IMR-90 (cell line): ENCODE data around the gene RFX5. TPM values are rescaled to one million over a fixed set of nuclear protein-coding genes. Genes with fewer than 3 reads are reported as not detected.
"Not testable (repeated sequence)": the region's sequence is repeated elsewhere in the genome, so short reads cannot be mapped to it uniquely, and the experiment has no call there.

Experiments used
- ATAC-seq: fragments of 200-7000 bp; cut with Tn5 transposase; 2 replicates; pipeline ENCODE4 v1.9.1; 2020; ENCODE audit warnings: low read depth, mild to moderate bottlenecking, moderate library complexity
- BruUV-seq: library from RNA; stranded (reverse); fragments of 400-500 nt; replicated peaks from 2 replicates; lab custom pipeline; 2021; lab: Mats Ljungman, UMichigan
- CTCF ChIA-PET: fragments of 300-600 bp; formaldehyde crosslinking; extraction: SDS; loops from one replicate; lab custom pipeline; 2021; ENCODE audit warnings: antibody characterized with exemption; lab: Yijun Ruan, JAX
- POLR2A ChIA-PET: fragments of 300-600 bp; sonication (Branson Sonifier 250); formaldehyde crosslinking; loops from one replicate; lab custom pipeline; 2022; ENCODE audit warnings: antibody characterized with exemption; ENCODE audit not compliant: unreplicated experiment; lab: Charles Lee
- DNase-seq: peaks from one replicate; pipeline ENCODE4 v3.0.0; 2013
- H2AFZ ChIP-seq: replicated peaks from 2 replicates; pipeline ENCODE3; 2013; ENCODE audit warnings: low read length, mild to moderate bottlenecking; ENCODE audit not compliant: poor library complexity
- H2AK5ac ChIP-seq: 2 replicates; pipeline ENCODE4 v1.6.1; 2013; ENCODE audit warnings: low read depth, low read length, inconsistent platforms
- H2AK9ac ChIP-seq: replicated peaks from 2 replicates; pipeline ENCODE3; 2013; ENCODE audit warnings: mild to moderate bottlenecking, low read depth, low read length, moderate library complexity; ENCODE audit not compliant: poor library complexity
- H2BK120ac ChIP-seq: 2 replicates; pipeline ENCODE4 v1.6.1; 2013; ENCODE audit warnings: low read depth, low read length, inconsistent platforms
- H2BK15ac ChIP-seq: 3 replicates; pipeline ENCODE4 v1.6.1; 2013; ENCODE audit warnings: low read depth, low read length, inconsistent platforms
- H2BK20ac ChIP-seq: 2 replicates; pipeline ENCODE4 v1.6.1; 2013; ENCODE audit warnings: low read depth, mild to moderate bottlenecking, inconsistent platforms, low read length, moderate library complexity
- H2BK5ac ChIP-seq: 2 replicates; pipeline ENCODE4 v1.6.1; 2013; ENCODE audit warnings: mild to moderate bottlenecking, low read depth, low read length, inconsistent platforms; ENCODE audit not compliant: poor library complexity, severe bottlenecking
- H3K14ac ChIP-seq: replicated peaks from 2 replicates; pipeline ENCODE4 v1.6.1; 2013; ENCODE audit warnings: low read depth, low read length, inconsistent platforms
- H3K18ac ChIP-seq: 2 replicates; pipeline ENCODE4 v1.6.1; 2013; ENCODE audit warnings: low read depth, low read length, control low read depth
- H3K23ac ChIP-seq: 2 replicates; pipeline ENCODE4 v1.6.1; 2013; ENCODE audit warnings: low read depth, low read length, inconsistent platforms
- H3K27ac ChIP-seq: 2 replicates; pipeline ENCODE4 v1.5.1; 2013; ENCODE audit warnings: mild to moderate bottlenecking, control low read depth, low read length; ENCODE audit not compliant: insufficient read depth
- H3K27me3 ChIP-seq: 2 replicates; pipeline ENCODE4 v1.6.1; 2013; ENCODE audit warnings: low read length; ENCODE audit not compliant: control insufficient read depth, insufficient read depth
- H3K36me3 ChIP-seq: 2 replicates; pipeline ENCODE4 v1.6.1; 2013; ENCODE audit warnings: low read length, mixed read lengths; ENCODE audit not compliant: control insufficient read depth, insufficient read depth
- H3K4ac ChIP-seq: 2 replicates; pipeline ENCODE4 v1.6.1; 2013; ENCODE audit warnings: low read depth, low read length, inconsistent platforms
- H3K4me1 ChIP-seq: 2 replicates; pipeline ENCODE4 v1.6.1; 2013; ENCODE audit warnings: low read length, mixed read lengths; ENCODE audit not compliant: control insufficient read depth, insufficient read depth
- H3K4me2 ChIP-seq: 2 replicates; pipeline ENCODE4 v1.6.1; 2013; ENCODE audit warnings: low read depth, mild to moderate bottlenecking, control low read depth, low read length, moderate library complexity
- H3K4me3 ChIP-seq: 2 replicates; pipeline ENCODE4 v1.5.1; 2013; ENCODE audit warnings: low read depth, mild to moderate bottlenecking, control low read depth, low read length, moderate library complexity; ENCODE audit not compliant: insufficient read depth
- H3K56ac ChIP-seq: 2 replicates; pipeline ENCODE4 v1.6.1; 2013; ENCODE audit warnings: low read length, inconsistent platforms; ENCODE audit not compliant: insufficient read depth; ENCODE audit errors: extremely low read depth
- H3K79me1 ChIP-seq, 2 experiments: 2 replicates each; pipeline ENCODE4 v1.6.1; 2013; ENCODE audit warnings: low read length in 2 of 2, inconsistent platforms in 1 of 2, low read depth in 1 of 2
- H3K9ac ChIP-seq: 2 replicates; pipeline ENCODE4 v1.6.1; 2013; ENCODE audit warnings: low read depth, low read length, control low read depth
- H3K9me1 ChIP-seq: 2 replicates; pipeline ENCODE4 v1.6.1; 2013; ENCODE audit warnings: low read length, inconsistent platforms; ENCODE audit not compliant: insufficient read depth
- H3K9me3 ChIP-seq: 2 replicates; pipeline ENCODE4 v1.6.1; 2013; ENCODE audit warnings: low read length; ENCODE audit not compliant: control insufficient read depth, insufficient read depth
- H4K20me1 ChIP-seq: 2 replicates; pipeline ENCODE4 v1.6.1; 2013; ENCODE audit warnings: low read length, inconsistent platforms; ENCODE audit not compliant: insufficient read depth
- H4K5ac ChIP-seq: 2 replicates; pipeline ENCODE4 v1.6.1; 2013; ENCODE audit warnings: mild to moderate bottlenecking, low read depth, low read length, control low read depth
- H4K8ac ChIP-seq, 2 experiments: 2 replicates each; pipeline ENCODE4 v1.6.1; 2013; ENCODE audit warnings: low read depth in 2 of 2, low read length in 2 of 2, control low read depth in 1 of 2, inconsistent platforms in 1 of 2
- H4K91ac ChIP-seq: 2 replicates; pipeline ENCODE4 v1.6.1; 2013; ENCODE audit warnings: low read depth, low read length, inconsistent platforms; ENCODE audit not compliant: insufficient read depth
- WGBS, 2 experiments: methylation state at CpG; one replicate each; pipeline versions ENCODE4 v1.1.5 to v1.1.7; 2013; ENCODE audit warnings: missing lambda C conversion rate in 2 of 2; ENCODE audit not compliant: insufficient read length in 1 of 2; ENCODE audit errors: extremely low coverage in 2 of 2; 5-methylcytosine and 5-hydroxymethylcytosine counted together
- dilution Hi-C: fragments of 300-500 bp; cut with HindIII; formaldehyde crosslinking; loops from one replicate; pipeline ENCODE4 v1.14.3; 2018; ENCODE audit warnings: low sequenced_read_pairs; ENCODE audit not compliant: unreplicated experiment
- in situ Hi-C: fragments of 300-500 bp; cut with MboI; formaldehyde crosslinking; loops from 3 replicates; pipeline ENCODE4 v1.14.3; 2019; ENCODE audit warnings: low sequenced_read_pairs, inconsistent platforms, mixed read lengths
- intact Hi-C: fragments of 100-400 bp; cut with micrococcal nuclease; formaldehyde crosslinking; loops from 2 replicates; pipeline ENCODE4 v1.10.0; 2022
- polyA plus RNA-seq, 3 experiments: library from polyadenylated mRNA; depleted of rRNA; stranded (reverse); fragments of >200 nt; gene quantifications; 2 replicates each; pipeline ENCODE4 v1.2.3, GENCODE V29; 2012; ENCODE audit warnings: low replicate concordance in 1 of 3
- total RNA-seq: library from RNA; depleted of rRNA; stranded (reverse); fragments of >200 nt; gene quantifications from 2 replicates; pipeline ENCODE4 v1.2.3, GENCODE V29; 2012

The RFX5 gene
- total and polyA plus RNA-seq, 2 of the 4 experiments (the other 2 are of a cell fraction), result 29.3 to 44.4 TPM

- peaks cover 10% of the 10 kb centered on the region for H3K9me1 ChIP-seq
- H3K27me3 ChIP-seq, H3K9me3 ChIP-seq, POLR2A ChIA-PET, H4K91ac ChIP-seq, H2AK9ac ChIP-seq, H3K4ac ChIP-seq, CTCF ChIA-PET, H3K4me2 ChIP-seq, H2BK15ac ChIP-seq, H3K27ac ChIP-seq, dilution Hi-C loops, H2BK20ac ChIP-seq, H3K9ac ChIP-seq, H2AK5ac ChIP-seq, H3K56ac ChIP-seq, BruUV-seq, H2BK120ac ChIP-seq, H2AFZ ChIP-seq, H4K5ac ChIP-seq, H3K36me3 ChIP-seq, ATAC-seq, H4K20me1 ChIP-seq, H3K14ac ChIP-seq, H2BK5ac ChIP-seq, H3K4me1 ChIP-seq, in situ Hi-C loops, H3K18ac ChIP-seq, H4K8ac ChIP-seq, H3K23ac ChIP-seq, intact Hi-C loops, H3K4me3 ChIP-seq, DNase-seq: not testable (repeated sequence)
- H3K79me1 ChIP-seq, result peaks cover 12 to 16% of the 10 kb centered on the region in 2 experiments
- WGBS, 2 experiments, result 100% methylated on average over 1 of the region's 9 CpGs; no CpG with 5 or more reads in 1 of the 2 experiments
These were observed 3.3 kb upstream of the RFX5 start for GRCh38 chr1:151350323-151350722.
